ENCODE measurements around the gene FSD1L. TPM values are rescaled to one million over a fixed set of nuclear protein-coding genes. Genes with fewer than 3 reads are reported as not detected.
"Not testable (repeated sequence)": the region's sequence is repeated elsewhere in the genome, so short reads cannot be mapped to it uniquely, and the experiment has no call there.

FSD1L gene
- total RNA-seq, 1 donor from 2014 or later: 19.8 TPM

GRCh38 chr9:105572455-105572854 lies 124.6 kb downstream of the FSD1L start:
- H3K79me2 ChIP-seq (ENCODE audit: low read depth): no peaks in the 10 kb centered on the region
- no peaks in the 10 kb centered on the region for H3F3A ChIP-seq (ENCODE audit: low read depth)
- no peak overlapping the region for H3K4me3 ChIP-seq
- H2AFZ ChIP-seq (replicated peaks): no peak overlapping the region
- H3K27me3 ChIP-seq: no peaks in the 10 kb centered on the region
- H3K27ac ChIP-seq: no peak overlapping the region
- no peaks in the 10 kb centered on the region for H3K36me3 ChIP-seq
- Mint-ChIP-seq H3K36me3 (peaks cover 42% of the 10 kb centered on the region), H3K4me3 (no peak overlapping the region), H3K9me3 (peaks cover 33% of the 10 kb centered on the region), H3K4me1 (no peaks in the 10 kb centered on the region), H3K27me3 (ENCODE audit: insufficient read depth, low read depth) (no peaks in the 10 kb centered on the region), H3K27ac (no peak overlapping the region)
- no peak overlapping the region for H3K4me2 ChIP-seq
- H3K9ac ChIP-seq: no peak overlapping the region
- TF ChIP-seq EZH2phosphoT487 (IDR thresholded peaks at IDR 0.05) (no peak), EZH2 (IDR thresholded peaks at IDR 0.05) (no peak)
- TF ChIP-seq, protein P1, sequence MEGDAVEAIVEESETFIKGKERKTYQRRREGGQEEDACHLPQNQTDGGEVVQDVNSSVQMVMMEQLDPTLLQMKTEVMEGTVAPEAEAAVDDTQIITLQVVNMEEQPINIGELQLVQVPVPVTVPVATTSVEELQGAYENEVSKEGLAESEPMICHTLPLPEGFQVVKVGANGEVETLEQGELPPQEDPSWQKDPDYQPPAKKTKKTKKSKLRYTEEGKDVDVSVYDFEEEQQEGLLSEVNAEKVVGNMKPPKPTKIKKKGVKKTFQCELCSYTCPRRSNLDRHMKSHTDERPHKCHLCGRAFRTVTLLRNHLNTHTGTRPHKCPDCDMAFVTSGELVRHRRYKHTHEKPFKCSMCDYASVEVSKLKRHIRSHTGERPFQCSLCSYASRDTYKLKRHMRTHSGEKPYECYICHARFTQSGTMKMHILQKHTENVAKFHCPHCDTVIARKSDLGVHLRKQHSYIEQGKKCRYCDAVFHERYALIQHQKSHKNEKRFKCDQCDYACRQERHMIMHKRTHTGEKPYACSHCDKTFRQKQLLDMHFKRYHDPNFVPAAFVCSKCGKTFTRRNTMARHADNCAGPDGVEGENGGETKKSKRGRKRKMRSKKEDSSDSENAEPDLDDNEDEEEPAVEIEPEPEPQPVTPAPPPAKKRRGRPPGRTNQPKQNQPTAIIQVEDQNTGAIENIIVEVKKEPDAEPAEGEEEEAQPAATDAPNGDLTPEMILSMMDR (IDR thresholded peaks at IDR 0.05): no peak
- H4K20me1 ChIP-seq (ENCODE audit: low read depth): no peaks in the 10 kb centered on the region
- H3K4me1 ChIP-seq: no peaks in the 10 kb centered on the region
- H3K9me3 ChIP-seq (ENCODE audit: low read depth): peaks cover 3% of the 10 kb centered on the region
- no peak for DNase-seq (ENCODE audit: low spot score)

DNA sequence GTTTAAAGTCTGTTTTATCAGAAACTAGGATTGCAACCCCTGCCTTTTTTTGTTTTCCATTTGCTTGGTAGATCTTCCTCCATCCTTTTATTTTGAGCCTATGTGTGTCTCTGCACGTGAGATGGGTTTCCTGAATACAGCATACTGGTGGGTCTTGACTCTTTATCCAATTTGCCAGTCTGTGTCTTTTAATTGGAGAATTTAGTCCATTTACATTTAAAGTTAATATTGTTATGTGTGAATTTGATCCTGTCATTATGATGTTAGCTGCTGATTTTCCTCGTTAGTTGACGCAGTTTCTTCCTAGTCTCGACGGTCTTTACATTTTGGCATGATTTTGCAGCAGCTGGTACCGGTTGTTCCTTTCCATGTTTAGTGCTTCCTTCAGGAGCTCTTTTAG lies 132.1 kb downstream of the FSD1L start:
- H4K20me1 ChIP-seq (ENCODE audit: low read depth); H3K79me2 ChIP-seq (ENCODE audit: low read depth); H3K9me3 ChIP-seq (ENCODE audit: low read depth); H3K9ac ChIP-seq; H3K36me3 ChIP-seq; H3K4me1 ChIP-seq; H3K4me3 Mint-ChIP-seq; H3K4me1 Mint-ChIP-seq; H3K27ac ChIP-seq; H3K27me3 ChIP-seq; H3F3A ChIP-seq (ENCODE audit: low read depth); H3K4me2 ChIP-seq; DNase-seq (ENCODE audit: low spot score); H2AFZ ChIP-seq (replicated peaks); H3K4me3 ChIP-seq; H3K27me3 Mint-ChIP-seq (ENCODE audit: insufficient read depth, low read depth); H3K27ac Mint-ChIP-seq: not testable (repeated sequence)
- Mint-ChIP-seq H3K36me3 (peaks cover 19% of the 10 kb centered on the region), H3K9me3 (peaks cover 16% of the 10 kb centered on the region)

- H3K27ac Mint-ChIP-seq; H3K36me3 ChIP-seq; H3K9ac ChIP-seq; H3K9me3 ChIP-seq (ENCODE audit: low read depth); H3K4me3 Mint-ChIP-seq; H3K27me3 Mint-ChIP-seq (ENCODE audit: insufficient read depth, low read depth); H3K9me3 Mint-ChIP-seq; H3K4me1 ChIP-seq; H3K27me3 ChIP-seq; H3K36me3 Mint-ChIP-seq; H3K79me2 ChIP-seq (ENCODE audit: low read depth); H3K27ac ChIP-seq; H3K4me1 Mint-ChIP-seq; H4K20me1 ChIP-seq (ENCODE audit: low read depth); H3F3A ChIP-seq (ENCODE audit: low read depth): not testable (repeated sequence)
- peak overlapping the region; percentile 73 for H3K4me2 ChIP-seq
- DNase-seq (ENCODE audit: low spot score): peak; percentile 41
- H2AFZ ChIP-seq (replicated peaks): peak overlapping the region; percentile 68
- peak overlapping the region; percentile 40 for H3K4me3 ChIP-seq
Measured at GRCh38 chr9:105581550-105581949, 133.7 kb downstream of the FSD1L start.

- H2AFZ ChIP-seq (replicated peaks): no peak overlapping the region
- H4K20me1 ChIP-seq (ENCODE audit: low read depth): no peaks in the 10 kb centered on the region
- no peak overlapping the region for H3K4me2 ChIP-seq
- H3K79me2 ChIP-seq (ENCODE audit: low read depth): no peaks in the 10 kb centered on the region
- H3K4me3 Mint-ChIP-seq: no peak overlapping the region
- no peak overlapping the region for H3K27ac ChIP-seq
- H3K9me3 Mint-ChIP-seq: peaks cover 20% of the 10 kb centered on the region
- peaks cover 6% of the 10 kb centered on the region for H3K9me3 ChIP-seq (ENCODE audit: low read depth)
- H3K27me3 Mint-ChIP-seq (ENCODE audit: insufficient read depth, low read depth): peaks cover 2% of the 10 kb centered on the region
- peaks cover 3% of the 10 kb centered on the region for H3K36me3 ChIP-seq
- no peak for DNase-seq (ENCODE audit: low spot score)
- TF ChIP-seq EZH2phosphoT487 (IDR thresholded peaks at IDR 0.05): no peak
- TF ChIP-seq, protein P1 (IDR thresholded peaks at IDR 0.05): no peak
- TF ChIP-seq EZH2 (IDR thresholded peaks at IDR 0.05): no peak
- no peaks in the 10 kb centered on the region for H3K27me3 ChIP-seq
- H3K36me3 Mint-ChIP-seq: peaks cover 25% of the 10 kb centered on the region
- no peaks in the 10 kb centered on the region for H3K4me1 ChIP-seq
- no peak overlapping the region for H3K9ac ChIP-seq
- no peak overlapping the region for H3K27ac Mint-ChIP-seq
- no peaks in the 10 kb centered on the region for H3F3A ChIP-seq (ENCODE audit: low read depth)
- no peaks in the 10 kb centered on the region for H3K4me1 Mint-ChIP-seq
- H3K4me3 ChIP-seq: no peak overlapping the region
Measured at GRCh38 chr9:105593145-105593544, 145.3 kb downstream of the FSD1L start.

Other genes starting within 250 kb of the FSD1L start
- 40.5 and 41.4 TPM in 2 replicates for gene SLC44A1, start 203.4 kb upstream of the FSD1L start, total RNA-seq (ENCODE audit: low replicate concordance)
- 34.2 and 57.7 TPM in 2 replicates for gene FKTN, start 110.1 kb downstream of the FSD1L start, total RNA-seq (ENCODE audit: low replicate concordance)
- gene TAL2, start 214.4 kb downstream of the FSD1L start, total RNA-seq (ENCODE audit: low replicate concordance): 2.5 TPM in 1 of 2 replicates, not detected in the other
- gene TMEM38B, start 246.5 kb downstream of the FSD1L start, total RNA-seq (ENCODE audit: low replicate concordance): 20.2 and 21.1 TPM in 2 replicates

All from neural progenitor cell (in vitro differentiated cells).